ENCODE results near the gene PRR33. TPM values are rescaled to one million over a fixed set of nuclear protein-coding genes. Genes with fewer than 3 reads are reported as not detected.
A peak's percentile ranks its signal among the peaks of the same experiment; 100 is the strongest.

PRR33 gene
- total and polyA plus RNA-seq, 12 donors, result 0.09 to 6.5 (median 3.5) TPM

GRCh38 chr11:1845561-1846452 is 45.9 kb downstream of the PRR33 start:
- H3K4me3 ChIP-seq, result no peak overlapping the region
- ATAC-seq (no peak), DNase-seq (peak in 1 of 2 donors; percentile 11)
- H3K36me3 ChIP-seq, result no peaks in the 10 kb centered on the region
- no peaks in the 10 kb centered on the region for H3K9me3 ChIP-seq
- H3K4me1 ChIP-seq, result peaks cover 5 to 67% (median 21%) of the 10 kb centered on the region in 9 donors
- intact Hi-C loops (cut with DNase I), result no loop called here
- peak overlapping the region in 2 of 10 donors; percentile 80 to 81 for H3K27ac ChIP-seq
- TF ChIP-seq, protein P1, sequence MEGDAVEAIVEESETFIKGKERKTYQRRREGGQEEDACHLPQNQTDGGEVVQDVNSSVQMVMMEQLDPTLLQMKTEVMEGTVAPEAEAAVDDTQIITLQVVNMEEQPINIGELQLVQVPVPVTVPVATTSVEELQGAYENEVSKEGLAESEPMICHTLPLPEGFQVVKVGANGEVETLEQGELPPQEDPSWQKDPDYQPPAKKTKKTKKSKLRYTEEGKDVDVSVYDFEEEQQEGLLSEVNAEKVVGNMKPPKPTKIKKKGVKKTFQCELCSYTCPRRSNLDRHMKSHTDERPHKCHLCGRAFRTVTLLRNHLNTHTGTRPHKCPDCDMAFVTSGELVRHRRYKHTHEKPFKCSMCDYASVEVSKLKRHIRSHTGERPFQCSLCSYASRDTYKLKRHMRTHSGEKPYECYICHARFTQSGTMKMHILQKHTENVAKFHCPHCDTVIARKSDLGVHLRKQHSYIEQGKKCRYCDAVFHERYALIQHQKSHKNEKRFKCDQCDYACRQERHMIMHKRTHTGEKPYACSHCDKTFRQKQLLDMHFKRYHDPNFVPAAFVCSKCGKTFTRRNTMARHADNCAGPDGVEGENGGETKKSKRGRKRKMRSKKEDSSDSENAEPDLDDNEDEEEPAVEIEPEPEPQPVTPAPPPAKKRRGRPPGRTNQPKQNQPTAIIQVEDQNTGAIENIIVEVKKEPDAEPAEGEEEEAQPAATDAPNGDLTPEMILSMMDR (IDR thresholded peaks at IDR 0.05), result no peak
- no peaks in the 10 kb centered on the region for H3K27me3 ChIP-seq
- WGBS, 2 donors, result 83 to 93% methylated on average over 20 to 21 of the region's 21 CpGs

DNA sequence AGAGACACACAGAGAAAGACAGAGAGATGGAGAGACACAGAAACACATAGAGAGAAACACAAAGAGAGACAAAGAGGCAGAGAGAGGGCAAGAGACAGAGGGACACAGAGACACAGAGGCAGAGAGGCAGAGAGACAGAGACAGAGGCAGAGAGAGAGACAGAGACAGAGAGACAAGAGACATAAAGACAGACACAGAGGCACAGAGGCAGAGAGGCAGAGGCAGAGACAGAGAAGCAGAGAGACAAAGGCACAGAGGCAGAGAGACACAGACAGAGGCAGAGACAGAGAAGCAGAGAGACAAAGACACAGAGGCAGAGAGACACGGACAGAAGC is 46.6 kb downstream of the PRR33 start:
- TF ChIP-seq, protein P1 (IDR thresholded peaks at IDR 0.05), result no peak
- Histone ChIP-seq H3K27ac (peak overlapping the region in 6 of 10 donors; percentile 22 to 81 (median 53)), H3K27me3 (no peaks in the 10 kb centered on the region), H3K4me3 (no peak overlapping the region), H3K36me3 (no peaks in the 10 kb centered on the region), H3K9me3 (no peaks in the 10 kb centered on the region), H3K4me1 (peaks cover 5 to 65% (median 21%) of the 10 kb centered on the region in 9 donors)
- DNase-seq (no peak), ATAC-seq (no peak)
- intact Hi-C loops (cut with DNase I), result no loop called here
- 85 to 100% methylated on average over 1 of the region's 1 CpG for WGBS, 2 donors

DNA sequence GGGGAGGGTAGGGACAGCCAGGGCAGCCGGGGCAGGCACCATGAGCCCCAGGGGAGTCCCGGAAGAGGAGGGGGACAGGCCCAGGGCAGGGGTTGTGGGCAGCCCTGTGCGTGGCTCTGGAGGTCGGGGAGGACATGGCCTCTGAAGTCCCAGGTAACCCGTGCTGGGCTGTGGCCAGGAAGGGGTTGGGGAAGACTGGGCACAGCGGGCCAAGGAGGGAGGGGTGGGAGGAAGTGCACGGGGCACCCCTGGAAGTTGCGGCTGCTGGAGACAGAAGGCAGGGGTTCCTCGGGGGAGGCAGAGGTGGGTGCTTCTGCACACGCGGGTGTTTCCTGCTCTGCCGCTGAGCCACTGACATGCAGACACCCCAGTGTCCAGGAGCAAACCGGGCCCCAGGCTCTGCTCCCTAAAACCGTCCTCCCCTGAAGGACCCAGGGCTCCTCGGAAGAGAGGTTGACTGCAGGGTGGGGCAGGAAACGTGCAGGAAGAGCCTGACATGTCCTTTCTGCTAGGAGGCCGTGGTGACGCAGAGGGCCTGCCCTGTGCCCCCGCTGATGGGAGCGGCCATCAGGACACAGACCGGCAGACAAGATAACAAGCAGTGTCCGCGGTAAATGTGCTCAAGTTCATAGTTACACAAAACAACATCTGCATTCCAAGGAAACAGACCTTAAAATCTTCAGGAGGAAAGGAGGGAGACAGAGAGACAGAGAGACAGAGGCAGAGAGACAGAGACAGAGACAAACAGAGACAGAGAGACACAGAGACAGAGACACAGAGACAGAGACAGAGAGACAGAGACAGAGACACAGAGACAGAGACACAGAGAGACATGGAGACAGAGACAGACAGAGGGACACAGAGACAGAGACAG is 47.2 kb downstream of the PRR33 start:
- peak in 7 of 8 donors; percentile 24 to 75 (median 47) for ATAC-seq
- peak overlapping the region in 1 of 10 donors; percentile 4 for H3K4me3 ChIP-seq
- TF ChIP-seq, protein P1 (IDR thresholded peaks at IDR 0.05), result no peak
- WGBS, 2 donors, result 47 to 62% methylated on average over 23 of the region's 23 CpGs
- peaks cover 5 to 65% (median 27%) of the 10 kb centered on the region in 9 donors for H3K4me1 ChIP-seq
- no peaks in the 10 kb centered on the region for H3K36me3 ChIP-seq
- peak; percentile 54 to 56 for DNase-seq
- H3K27ac ChIP-seq, result peak overlapping the region in 8 of 10 donors; percentile 4 to 81 (median 44)
- intact Hi-C loops (cut with DNase I), result loop anchor here in 4 of 10 donors (5.0 kb wide), 3 partner anchors 33 to 1472 kb away; no protein-coding TSS in a partner anchor
- no peaks in the 10 kb centered on the region for H3K9me3 ChIP-seq
- no peaks in the 10 kb centered on the region for H3K27me3 ChIP-seq

DNA sequence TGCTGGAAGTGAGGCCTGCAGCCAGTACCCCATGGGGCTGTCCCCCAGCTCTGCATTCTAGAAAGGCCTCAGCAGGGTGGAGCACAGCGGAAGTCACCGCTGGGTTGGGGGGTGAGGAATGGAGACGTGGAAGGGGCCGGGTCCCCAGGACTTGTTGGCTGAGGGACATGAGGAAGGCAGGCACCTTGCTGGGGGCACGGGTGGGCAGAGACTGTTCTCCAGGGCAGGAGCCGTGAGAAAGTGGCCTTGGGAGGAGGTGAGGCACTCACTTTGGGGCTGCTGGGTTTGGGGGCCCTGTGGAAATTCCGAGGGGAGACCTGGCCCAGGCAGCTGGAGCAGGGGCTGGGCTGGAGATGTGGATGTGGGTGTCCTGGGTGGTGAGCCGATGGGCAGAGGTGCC is 47.9 kb downstream of the PRR33 start:
- no peak for ATAC-seq
- Histone ChIP-seq H3K4me1 (peaks cover 5 to 67% (median 31%) of the 10 kb centered on the region in 9 donors), H3K36me3 (no peaks in the 10 kb centered on the region)

More for the DNA sequence above, 47.9 kb downstream of the PRR33 start:
- Histone ChIP-seq H3K4me3 (no peak overlapping the region), H3K27ac (peak overlapping the region in 5 of 10 donors; percentile 4 to 81 (median 43)), H3K27me3 (no peaks in the 10 kb centered on the region), H3K9me3 (no peaks in the 10 kb centered on the region)
- WGBS, 2 donors, result 87 to 93% methylated on average over 8 of the region's 8 CpGs
- intact Hi-C loops (cut with DNase I), result loop anchor here in 4 of 10 donors (2.0 to 5.0 kb wide), 4 partner anchors 19 to 1471 kb away; no protein-coding TSS in a partner anchor
- no peak for DNase-seq
- TF ChIP-seq, protein P1 (IDR thresholded peaks at IDR 0.05), result no peak

Data from heart right ventricle (tissue), 16 donors.